ENCODE data around the gene SP3.

DNA sequence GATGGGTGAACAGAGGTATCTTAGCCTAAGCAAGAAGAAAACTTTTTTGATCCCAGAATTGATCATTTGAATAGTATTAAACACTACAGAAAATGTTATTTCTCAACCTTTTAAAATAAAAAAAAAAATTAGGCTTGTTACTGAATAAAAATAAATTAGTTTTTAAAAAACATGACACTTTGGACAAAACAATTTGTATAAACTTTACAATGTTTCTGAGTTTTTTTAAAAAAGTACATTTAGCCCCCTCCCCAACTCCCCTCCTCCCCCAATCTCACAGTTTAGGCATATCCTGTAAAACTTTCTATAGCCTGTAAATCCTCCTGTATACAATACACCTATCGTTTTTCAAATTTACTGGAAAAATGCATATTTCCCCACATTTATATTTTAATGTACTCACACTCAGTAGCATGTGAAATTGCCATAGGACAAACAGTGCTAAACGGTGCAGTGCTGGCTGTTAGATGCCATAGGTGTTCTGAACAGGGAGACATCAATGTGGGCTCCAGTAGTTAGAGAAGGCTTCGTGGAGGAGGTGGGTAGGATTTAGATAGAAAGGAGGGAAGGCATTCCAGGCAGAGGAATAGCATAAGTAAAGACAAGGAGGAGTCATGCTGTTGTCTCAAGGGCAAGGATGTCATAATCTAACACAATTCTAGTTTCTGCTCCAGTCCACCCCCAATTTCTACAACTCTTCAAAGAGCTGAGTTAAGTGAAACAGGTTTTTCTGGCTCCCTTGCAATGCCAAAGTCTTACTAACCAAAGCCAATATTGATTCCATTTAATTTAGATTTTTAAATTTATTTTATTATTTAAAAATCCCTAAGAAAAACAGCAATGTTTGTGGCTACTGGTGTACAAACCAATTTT is 50.9 kb downstream of the SP3 start:
- TF ChIP-seq, protein P1, sequence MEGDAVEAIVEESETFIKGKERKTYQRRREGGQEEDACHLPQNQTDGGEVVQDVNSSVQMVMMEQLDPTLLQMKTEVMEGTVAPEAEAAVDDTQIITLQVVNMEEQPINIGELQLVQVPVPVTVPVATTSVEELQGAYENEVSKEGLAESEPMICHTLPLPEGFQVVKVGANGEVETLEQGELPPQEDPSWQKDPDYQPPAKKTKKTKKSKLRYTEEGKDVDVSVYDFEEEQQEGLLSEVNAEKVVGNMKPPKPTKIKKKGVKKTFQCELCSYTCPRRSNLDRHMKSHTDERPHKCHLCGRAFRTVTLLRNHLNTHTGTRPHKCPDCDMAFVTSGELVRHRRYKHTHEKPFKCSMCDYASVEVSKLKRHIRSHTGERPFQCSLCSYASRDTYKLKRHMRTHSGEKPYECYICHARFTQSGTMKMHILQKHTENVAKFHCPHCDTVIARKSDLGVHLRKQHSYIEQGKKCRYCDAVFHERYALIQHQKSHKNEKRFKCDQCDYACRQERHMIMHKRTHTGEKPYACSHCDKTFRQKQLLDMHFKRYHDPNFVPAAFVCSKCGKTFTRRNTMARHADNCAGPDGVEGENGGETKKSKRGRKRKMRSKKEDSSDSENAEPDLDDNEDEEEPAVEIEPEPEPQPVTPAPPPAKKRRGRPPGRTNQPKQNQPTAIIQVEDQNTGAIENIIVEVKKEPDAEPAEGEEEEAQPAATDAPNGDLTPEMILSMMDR (IDR thresholded peaks at IDR 0.05; ENCODE audit: low read depth, low read length): no peak
- TF ChIP-seq EZH2phosphoT487 (IDR thresholded peaks at IDR 0.05; ENCODE audit: low read depth): no peak
